Measurements from ENCODE around the gene FBXW5. TPM values are rescaled to one million over a fixed set of nuclear protein-coding genes. Genes with fewer than 3 reads are reported as not detected.

Gene FBXW5
- total and polyA plus RNA-seq, 2 donors (not counting 3 experiments of a cell fraction or from before 2014, with no cell fraction given): 97.3 to 151 TPM

DNA sequence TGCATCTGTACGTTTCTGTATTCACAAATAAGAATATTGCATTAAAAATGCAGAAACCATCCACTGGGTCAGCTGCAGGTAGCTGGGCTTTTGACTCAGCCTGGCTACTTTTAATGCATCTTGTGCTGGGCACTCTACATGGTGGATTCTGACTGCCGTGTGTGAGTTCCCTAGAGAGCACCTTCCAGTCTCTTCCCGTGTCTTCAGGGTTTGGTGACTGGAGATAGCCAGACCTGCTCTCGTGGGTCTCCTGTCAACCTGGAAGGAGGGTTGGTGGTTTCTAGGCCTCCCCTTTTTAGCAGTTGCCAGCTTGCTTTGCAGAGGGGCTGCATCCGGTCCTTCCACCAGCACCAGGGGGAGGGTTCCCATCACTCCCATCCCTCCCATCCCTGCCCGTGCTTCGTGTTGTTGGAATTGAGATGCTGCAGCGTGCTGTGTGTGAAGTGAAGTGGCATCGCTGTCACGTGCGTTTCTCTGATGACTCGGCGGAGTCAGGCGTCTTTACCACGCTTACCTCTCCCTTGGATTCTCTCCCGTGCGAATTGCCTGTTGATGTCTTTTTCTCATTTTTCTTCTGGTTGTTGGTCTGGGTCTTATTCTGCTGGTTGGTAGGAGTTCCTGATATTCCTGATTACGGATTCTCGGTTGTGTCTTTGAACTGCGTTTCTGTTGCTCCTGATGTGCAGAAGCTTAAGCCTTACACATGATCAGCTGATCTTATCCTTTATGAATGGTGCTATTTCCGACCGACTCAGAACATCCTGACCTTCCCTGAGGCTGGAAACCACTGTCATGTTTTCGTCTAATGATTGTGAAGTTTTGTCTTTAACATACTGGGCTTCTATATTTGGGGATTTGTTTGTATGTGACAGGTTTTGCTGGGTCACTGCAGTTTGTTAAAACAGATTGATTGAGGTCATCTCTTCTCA lies 16.9 kb downstream of the FBXW5 start:
- FAIRE-seq (peak; percentile 83), DNase-seq (ENCODE audit: low read depth, low spot score) (no peak)
- intact Hi-C loops (cut with micrococcal nuclease): no loop called here
- no peaks in the 10 kb centered on the region for H4K20me1 ChIP-seq (replicated peaks; ENCODE audit: control insufficient read depth, extremely low read depth, insufficient read depth, low read length)
- CTCF ChIA-PET: interaction anchor here (0.6 kb wide), 1 partner anchor 10 kb away, joined by 3 read pairs; no protein-coding TSS in a partner anchor
- BruUV-seq (replicated peaks): no TSS peak
- no peak overlapping the region for H2AFZ ChIP-seq (ENCODE audit: low read depth, low read length)
- H3K27ac ChIP-seq (ENCODE audit: insufficient read depth, low read depth, low read length): no peak overlapping the region
- dilution Hi-C loops (cut with MboI; ENCODE audit: extremely low pct_ligation_motif_present, low sequenced_read_pairs): loop anchor here (25.0 kb wide), 1 partner anchor 115 kb away; the partner anchor contains the start of gene RABL6
- no peaks in the 10 kb centered on the region for H3K9me1 ChIP-seq (replicated peaks; ENCODE audit: control insufficient read depth, extremely low read depth, insufficient read depth, low read length)
- no peak for TF ChIP-seq POLR2AphosphoS5 (IDR thresholded peaks at IDR 0.05; ENCODE audit: insufficient read depth, low read depth, low read length)
- no peak for TF ChIP-seq EZH2 (IDR thresholded peaks at IDR 0.05; ENCODE audit: borderline replicate concordance, low read depth, low read length, severe bottlenecking)
- no peak for TF ChIP-seq MYC (IDR thresholded peaks at IDR 0.05; ENCODE audit: low read depth, low read length)
- no peak for TF ChIP-seq POLR2A (IDR thresholded peaks at IDR 0.05; ENCODE audit: low read depth, low read length)
- peaks cover 12% of the 10 kb centered on the region for H3K4me1 ChIP-seq (ENCODE audit: control insufficient read depth, extremely low read depth, insufficient read depth, low read length)
- no peak overlapping the region for H3K4me2 ChIP-seq (ENCODE audit: insufficient read depth, low read length)
- no peaks in the 10 kb centered on the region for H3K79me2 ChIP-seq (ENCODE audit: control insufficient read depth, insufficient read depth, low read length)
- H3K4me3 ChIP-seq (replicated peaks in 1 of 3; ENCODE audit: insufficient read depth in 1 of 3, low read depth in 1 of 3, low read length in 3 of 3): no peak overlapping the region
- H3K9ac ChIP-seq (replicated peaks; ENCODE audit: extremely low read depth, insufficient read depth, low read length): no peak overlapping the region
- H3K27me3 ChIP-seq (ENCODE audit: control insufficient read depth in 2 of 2, insufficient read depth in 2 of 2, low read length in 2 of 2): no peaks in the 10 kb centered on the region
- H3K36me3 ChIP-seq (ENCODE audit: control insufficient read depth in 2 of 2, extremely low read depth in 1 of 2, insufficient read depth in 2 of 2, low read length in 2 of 2): peaks cover 0 to 10% of the 10 kb centered on the region in 2 experiments
- H3K9me3 ChIP-seq (replicated peaks; ENCODE audit: control insufficient read depth, insufficient read depth, low read length): no peaks in the 10 kb centered on the region
- POLR2A ChIA-PET: no interaction called here

DNA sequence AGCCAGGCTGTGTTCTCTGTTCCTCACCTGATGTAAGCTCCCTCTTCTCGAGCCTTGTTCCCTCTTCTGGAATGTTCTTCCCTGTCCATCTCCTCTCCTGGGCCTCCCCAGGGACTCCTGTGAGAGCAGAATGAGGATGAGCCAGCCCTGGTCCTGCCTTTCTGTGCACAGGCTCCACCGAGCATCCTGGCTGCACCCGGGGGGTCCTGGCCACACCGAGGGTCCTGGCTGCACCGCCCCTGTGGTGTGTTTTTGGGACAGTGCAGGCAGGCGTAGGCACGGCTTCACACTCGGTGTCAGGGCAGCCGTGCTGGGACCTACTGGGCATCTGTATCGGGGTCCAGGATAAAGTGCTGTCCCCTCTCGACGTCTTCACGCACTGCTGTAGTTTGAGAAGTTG lies 17.8 kb downstream of the FBXW5 start:
- Histone ChIP-seq H3K9ac (replicated peaks; ENCODE audit: extremely low read depth, insufficient read depth, low read length) (no peak overlapping the region), H3K27me3 (ENCODE audit: control insufficient read depth in 2 of 2, insufficient read depth in 2 of 2, low read length in 2 of 2) (no peaks in the 10 kb centered on the region), H4K20me1 (replicated peaks; ENCODE audit: control insufficient read depth, extremely low read depth, insufficient read depth, low read length) (no peaks in the 10 kb centered on the region), H3K36me3 (ENCODE audit: control insufficient read depth in 2 of 2, extremely low read depth in 1 of 2, insufficient read depth in 2 of 2, low read length in 2 of 2) (peaks cover 0 to 12% of the 10 kb centered on the region in 2 experiments), H3K9me1 (replicated peaks; ENCODE audit: control insufficient read depth, extremely low read depth, insufficient read depth, low read length) (no peaks in the 10 kb centered on the region), H3K9me3 (replicated peaks; ENCODE audit: control insufficient read depth, insufficient read depth, low read length) (no peaks in the 10 kb centered on the region), H3K27ac (ENCODE audit: insufficient read depth, low read depth, low read length) (no peak overlapping the region), H3K4me1 (ENCODE audit: control insufficient read depth, extremely low read depth, insufficient read depth, low read length) (peaks cover 12% of the 10 kb centered on the region), H3K4me3 (replicated peaks in 1 of 3; ENCODE audit: insufficient read depth in 1 of 3, low read depth in 1 of 3, low read length in 3 of 3) (no peak overlapping the region), H3K4me2 (ENCODE audit: insufficient read depth, low read length) (no peak overlapping the region), H2AFZ (ENCODE audit: low read depth, low read length) (no peak overlapping the region), H3K79me2 (ENCODE audit: control insufficient read depth, insufficient read depth, low read length) (no peaks in the 10 kb centered on the region)
- BruUV-seq (replicated peaks): no TSS peak
- no peak for FAIRE-seq
- POLR2A ChIA-PET: no interaction called here
- dilution Hi-C loops (cut with MboI; ENCODE audit: extremely low pct_ligation_motif_present, low sequenced_read_pairs) (loop anchor here (25.0 kb wide), 1 partner anchor 114 kb away; the partner anchor contains the start of gene RABL6), intact Hi-C loops (cut with micrococcal nuclease) (no loop called here)
- TF ChIP-seq MYC (IDR thresholded peaks at IDR 0.05; ENCODE audit: low read depth, low read length) (no peak), FOS (IDR thresholded peaks at IDR 0.05; ENCODE audit: borderline replicate concordance, insufficient read depth, low read length) (no peak), JUN (IDR thresholded peaks at IDR 0.05; ENCODE audit: borderline replicate concordance, insufficient read depth, insufficient read length, low read depth) (no peak), POLR2A (IDR thresholded peaks at IDR 0.05; ENCODE audit: low read depth, low read length) (no peak)
- CTCF ChIA-PET: interaction anchor here (1.1 to 1.8 kb wide), 2 partner anchors 12 to 41 kb away, joined by 3 to 6 read pairs; no protein-coding TSS in a partner anchor
- DNase-seq (ENCODE audit: low read depth, low spot score): no peak

Data from endothelial cell of umbilical vein (primary cell).